Stimulated activated CD4-positive, alpha-beta T cell treated with anti-CD3 and anti-CD28 coated beads, Interleukin-15, amount 100 ng/mL, for 1 hour (primary cell): ENCODE results near the gene WNT8B.

Source experiments
- DNase-seq, 2 donors: peaks; one replicate each; pipeline ENCODE4 v3.0.0-alpha.2; 2020; ENCODE audit warnings: low read depth in 1 of 2, low spot score in 1 of 2

The WNT8B gene

GRCh38 chr10:100518761-100519241 is 56.0 kb downstream of the WNT8B start:
- peak in 1 of 2 donors; percentile 29 for DNase-seq

GRCh38 chr10:100519311-100520051 is 56.7 kb downstream of the WNT8B start, which contains the start of gene SEC31B:
Gene SEC31B, minus strand, starts transcription at chr10:100519861. Its CDS starts 2,909 bp downstream, at chr10:100516952.
- DNase-seq, result no peak

- no peak for DNase-seq
These were observed 58.0 kb downstream of the WNT8B start for GRCh38 chr10:100520811-100521210.

GRCh38 chr10:100522107-100522801 is 59.4 kb downstream of the WNT8B start:
- DNase-seq, result no peak

GRCh38 chr10:100522945-100523344 is 60.1 kb downstream of the WNT8B start:
- DNase-seq, result no peak

- DNase-seq, result no peak
These were observed 61.4 kb downstream of the WNT8B start for GRCh38 chr10:100524206-100524605.

- no peak for DNase-seq
These were observed 61.8 kb downstream of the WNT8B start for GRCh38 chr10:100524638-100525037.

- no peak for DNase-seq
These were observed 65.5 kb downstream of the WNT8B start for GRCh38 chr10:100528123-100528886.

- DNase-seq, result no peak
These were observed 66.2 kb downstream of the WNT8B start for GRCh38 chr10:100528921-100529474.

GRCh38 chr10:100529475-100530298 is 66.9 kb downstream of the WNT8B start, which contains the start of gene NDUFB8:
Gene NDUFB8, minus strand, starts transcription at chr10:100529871. Its CDS starts 20 bp downstream, at chr10:100529851.
- peak; percentile 69 to 75 for DNase-seq

- DNase-seq, result no peak
These were observed 69.0 kb downstream of the WNT8B start for GRCh38 chr10:100531761-100532160.
